GM19467 (cell line): ENCODE measurements around the gene DDX24.
"Not testable (repeated sequence)": the region's sequence is repeated elsewhere in the genome, so short reads cannot be mapped to it uniquely, and the experiment has no call there.

Experiments used
- ATAC-seq: cut with Tn5 transposase; IDR thresholded peaks from one replicate; pipeline ENCODE4 v1.9.1; 2021; ENCODE audit warnings: mild to moderate bottlenecking, moderate library complexity; ENCODE audit not compliant: unreplicated experiment

The DDX24 gene

DNA sequence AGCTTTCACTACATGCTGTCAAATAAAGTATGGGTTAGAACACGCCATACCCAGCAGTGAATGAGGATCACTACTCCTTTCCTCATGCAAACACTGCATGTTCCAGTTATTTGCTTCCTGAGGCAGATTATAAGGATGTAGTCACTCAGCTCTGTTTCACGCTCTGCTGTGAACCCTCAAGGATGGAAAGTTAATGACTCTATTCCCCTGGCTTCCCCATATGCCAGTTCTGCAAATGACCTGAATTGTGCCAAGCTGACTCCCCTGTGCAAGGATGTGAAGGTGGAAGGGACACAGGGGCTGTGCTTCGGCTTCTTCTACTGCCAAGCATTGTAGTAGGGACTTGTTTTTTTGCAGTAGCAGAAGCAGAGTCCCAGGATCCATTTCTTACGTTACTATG, 6.9 kb upstream of the DDX24 start:
- ATAC-seq = no peak

DNA sequence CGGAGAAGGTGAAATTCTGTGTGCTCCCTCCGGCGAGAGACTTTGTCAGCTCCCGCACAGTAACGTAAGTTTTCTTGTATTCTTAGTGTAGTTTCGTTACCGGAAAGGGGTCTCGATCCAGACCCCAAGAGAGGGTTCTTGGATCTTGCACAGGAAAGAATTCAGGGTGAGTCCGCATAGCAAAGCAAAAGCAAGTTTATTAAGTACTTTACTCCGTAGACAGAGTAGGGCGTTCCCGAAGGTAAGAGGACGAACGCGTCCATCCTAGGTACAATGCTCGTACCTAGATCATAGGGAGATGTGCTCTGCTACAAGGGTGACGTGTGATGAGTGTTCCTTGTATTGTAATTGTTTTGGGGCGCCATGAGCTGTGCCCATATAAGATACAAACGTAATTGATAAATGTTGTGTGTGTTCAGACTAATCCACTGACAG, 401 bp upstream of the DDX24 start:
- peak; percentile 16 for ATAC-seq

DNA sequence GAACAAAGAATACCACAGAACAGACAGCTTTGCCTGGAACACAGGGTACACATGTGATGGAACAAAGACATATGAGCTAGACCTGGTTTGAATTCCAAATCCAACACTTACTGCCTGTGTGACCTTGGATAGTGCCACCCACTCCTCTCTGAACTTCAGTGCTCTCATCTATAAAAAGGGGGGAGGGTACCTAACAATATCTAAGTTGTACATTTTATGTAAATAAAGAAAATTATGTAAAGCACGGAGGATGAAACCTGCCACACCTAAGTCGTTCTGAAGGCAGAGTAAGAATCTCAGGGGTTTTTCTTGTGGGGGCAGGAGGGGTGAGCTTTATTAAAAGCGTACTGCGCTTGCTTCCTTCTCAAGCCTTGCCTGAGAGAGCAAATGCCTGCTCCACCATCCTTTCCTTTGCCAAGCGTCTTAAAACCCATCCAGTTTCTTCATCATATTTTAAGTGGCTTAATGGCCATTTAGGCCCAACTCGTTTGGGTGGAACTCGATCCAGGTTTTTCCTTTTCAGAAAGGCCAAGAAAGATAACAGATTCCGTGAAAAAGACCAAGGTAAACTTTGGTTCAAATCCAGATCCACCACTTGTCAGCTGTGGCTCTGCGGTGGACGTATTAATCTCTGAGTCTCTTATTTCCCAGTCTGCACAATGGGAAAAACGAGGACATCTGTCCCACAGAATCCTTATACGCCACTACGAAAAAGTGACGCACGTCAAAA, 946 bp downstream of the DDX24 start:
- ATAC-seq = no peak

DNA sequence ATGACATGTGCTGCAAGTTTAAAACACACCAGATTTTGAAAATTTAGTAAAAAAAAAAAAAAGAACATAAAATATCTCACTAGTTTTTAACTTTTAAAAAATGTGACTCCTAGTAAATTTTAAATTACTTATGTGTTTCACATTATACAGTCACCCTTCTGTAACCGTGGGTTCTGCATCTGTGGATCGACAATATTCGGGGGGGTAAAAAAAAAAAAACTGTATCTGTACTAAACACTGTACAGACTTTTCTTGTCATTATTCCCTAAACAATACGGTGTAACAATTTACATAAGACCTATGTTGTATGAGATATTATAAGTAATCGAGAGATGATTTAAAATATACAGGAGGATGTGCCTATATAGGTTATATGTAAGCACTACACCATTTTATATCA, 3.2 kb downstream of the DDX24 start:
- ATAC-seq = no peak

DNA sequence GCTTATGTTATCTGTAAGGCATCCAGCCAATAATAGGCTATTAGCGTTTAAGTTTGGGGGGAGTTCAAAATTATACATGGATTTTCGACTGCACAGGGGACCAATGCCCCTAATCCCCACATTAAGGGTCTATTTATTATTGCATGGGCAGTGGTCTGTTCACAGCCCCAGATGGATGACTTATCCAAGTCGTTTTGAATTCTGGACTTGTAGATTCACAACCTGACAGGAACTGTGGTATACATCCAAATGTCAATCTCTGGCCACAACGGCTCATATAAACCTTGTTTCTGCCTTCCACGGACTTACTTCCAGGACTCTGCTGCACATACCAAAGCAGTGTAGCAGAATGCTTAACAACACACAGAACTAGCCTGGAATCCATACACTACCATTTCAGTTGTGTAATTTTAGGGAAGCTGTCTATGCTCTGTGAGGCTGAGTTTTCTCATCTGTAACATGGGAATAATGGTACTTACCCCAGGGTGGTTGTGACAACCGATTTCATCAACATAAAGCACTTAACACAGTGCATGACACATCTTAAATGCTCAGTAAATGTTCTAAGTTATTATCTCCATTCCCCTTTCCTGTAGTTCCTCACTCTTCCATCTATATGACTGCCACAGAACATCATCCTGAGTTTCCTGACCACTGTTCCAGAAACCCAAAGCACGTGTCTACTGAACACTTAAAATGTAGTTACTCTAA, 3.7 kb downstream of the DDX24 start:
- no peak for ATAC-seq

DNA sequence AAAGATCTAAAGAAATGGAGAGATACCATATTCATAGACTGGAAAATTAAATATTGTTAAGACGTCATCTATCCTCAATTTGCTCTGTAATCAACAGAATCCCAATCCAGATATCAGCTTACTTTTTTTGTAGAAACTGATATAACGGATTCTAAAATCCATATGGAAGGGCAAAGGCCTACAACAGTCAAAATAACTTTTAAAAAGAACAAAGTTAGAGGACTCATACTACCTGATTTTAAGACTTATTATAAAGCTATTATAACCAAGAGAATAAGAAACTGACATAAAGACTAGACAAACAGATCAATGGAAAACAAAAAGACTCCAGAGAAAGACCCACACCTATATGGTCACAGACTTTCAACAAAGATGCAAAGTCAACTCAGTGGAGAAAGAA, 6.0 kb downstream of the DDX24 start:
- ATAC-seq = no peak

DNA sequence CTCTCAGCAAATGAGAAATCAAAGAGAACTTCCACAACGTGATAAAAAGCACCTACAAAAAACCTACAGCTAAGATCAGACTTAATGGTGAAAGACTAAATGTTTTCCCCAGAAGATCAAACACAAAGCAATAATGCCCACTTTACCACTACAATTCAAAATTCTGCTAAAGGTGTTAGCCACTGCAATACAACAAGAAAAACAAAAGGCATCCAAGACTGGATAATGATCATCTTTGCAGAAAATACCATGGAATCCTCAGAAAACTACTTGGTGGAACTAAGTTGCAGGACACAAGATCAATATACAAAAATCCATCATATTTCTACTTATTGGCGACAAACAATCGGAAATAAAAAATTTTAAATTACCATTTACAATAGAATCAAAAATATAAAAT, 6.5 kb downstream of the DDX24 start:
- no peak for ATAC-seq

DNA sequence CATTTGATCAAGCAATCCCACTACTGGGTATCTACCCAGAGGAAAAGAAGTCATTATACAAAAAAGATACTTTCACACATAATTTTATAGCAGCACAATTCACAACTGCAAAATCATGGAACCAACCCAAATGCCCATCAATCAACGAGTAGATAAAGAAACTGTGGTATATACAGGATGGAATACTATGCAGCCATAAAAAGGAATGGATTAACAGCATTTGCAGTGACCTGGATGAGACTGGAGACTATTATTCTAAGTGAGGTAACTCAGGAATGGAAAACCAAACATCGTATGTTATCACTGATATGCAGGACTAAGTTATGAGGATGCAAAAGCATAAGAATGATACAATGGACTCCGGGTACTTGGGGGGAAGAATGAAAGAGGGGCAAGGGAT, 8.9 kb downstream of the DDX24 start:
- not testable (repeated sequence) for ATAC-seq

DNA sequence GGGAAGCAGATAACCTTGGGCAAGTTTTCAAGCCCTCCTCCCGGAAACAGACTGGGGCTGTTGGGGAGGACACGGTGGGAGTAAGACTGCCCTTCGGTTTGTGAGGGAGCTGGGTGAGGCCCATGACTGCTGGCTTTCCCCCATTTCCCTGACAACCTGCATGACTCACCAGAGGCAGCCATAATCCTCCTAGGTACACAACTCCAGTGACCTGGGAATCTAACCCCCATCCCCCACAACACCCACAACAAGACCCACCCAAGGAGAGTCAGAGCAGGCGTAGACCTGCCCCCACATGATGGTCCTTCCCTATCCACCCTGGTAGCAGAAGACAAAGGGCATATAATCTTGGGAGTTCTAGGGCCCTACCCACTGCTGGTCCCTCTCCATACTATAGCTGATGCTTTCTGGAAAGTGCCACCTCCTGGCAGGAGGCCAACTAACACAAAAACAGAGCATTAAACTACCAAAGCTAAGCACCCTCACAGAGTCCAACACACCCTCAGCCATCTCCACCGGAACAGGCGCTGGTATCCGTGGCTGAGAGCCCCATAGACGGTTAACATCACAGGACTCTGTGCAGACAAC, 14.8 kb downstream of the DDX24 start:
- no peak for ATAC-seq

DNA sequence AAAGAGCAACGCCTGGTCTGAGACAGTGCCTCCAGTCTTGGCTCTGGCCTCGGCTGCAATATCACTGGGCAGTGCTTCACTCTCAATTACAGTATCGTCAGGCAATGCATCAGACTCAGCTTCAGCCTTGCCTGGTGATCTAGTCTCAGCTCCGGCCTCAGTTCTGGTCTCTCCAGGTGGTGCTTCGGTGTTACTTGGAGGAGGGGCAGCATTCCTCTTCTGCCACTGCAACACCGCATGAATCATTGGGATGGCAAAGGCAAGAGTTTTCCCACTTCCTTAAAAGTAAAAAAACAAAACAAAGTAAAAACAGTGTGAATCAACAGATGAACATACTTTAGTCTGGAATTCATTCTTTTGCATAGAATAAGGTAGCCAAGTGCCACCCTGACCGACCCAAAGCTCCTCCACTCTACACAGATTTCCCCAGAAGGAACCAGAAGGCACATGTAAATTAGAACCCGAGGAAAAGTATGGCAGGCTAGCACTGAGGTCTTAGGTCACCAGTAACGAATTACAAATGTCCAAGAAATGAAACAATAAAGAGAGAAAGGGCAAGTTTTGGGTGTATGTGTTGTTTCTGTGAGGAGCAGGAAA, 18.6 kb downstream of the DDX24 start:
- no peak for ATAC-seq

DNA sequence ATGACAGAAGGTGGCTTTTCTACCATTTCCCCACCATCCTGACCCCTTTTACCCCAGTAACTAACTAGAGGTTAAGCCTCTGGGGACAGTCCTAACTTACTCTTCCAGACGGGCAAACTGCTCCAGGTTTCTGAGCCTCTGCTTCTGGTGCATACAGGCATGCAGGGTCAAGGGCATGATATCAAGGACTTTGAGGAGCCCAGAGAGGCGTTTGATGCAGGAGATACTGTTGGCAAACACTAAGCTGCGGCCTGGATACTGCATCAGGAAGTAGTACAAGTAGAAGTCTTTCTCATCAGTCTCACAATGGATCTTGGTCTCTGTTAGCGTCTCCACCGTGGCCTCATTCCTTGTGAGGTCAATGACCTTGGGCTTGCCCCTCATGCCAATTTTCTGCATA, 21.0 kb downstream of the DDX24 start:
- no peak for ATAC-seq

DNA sequence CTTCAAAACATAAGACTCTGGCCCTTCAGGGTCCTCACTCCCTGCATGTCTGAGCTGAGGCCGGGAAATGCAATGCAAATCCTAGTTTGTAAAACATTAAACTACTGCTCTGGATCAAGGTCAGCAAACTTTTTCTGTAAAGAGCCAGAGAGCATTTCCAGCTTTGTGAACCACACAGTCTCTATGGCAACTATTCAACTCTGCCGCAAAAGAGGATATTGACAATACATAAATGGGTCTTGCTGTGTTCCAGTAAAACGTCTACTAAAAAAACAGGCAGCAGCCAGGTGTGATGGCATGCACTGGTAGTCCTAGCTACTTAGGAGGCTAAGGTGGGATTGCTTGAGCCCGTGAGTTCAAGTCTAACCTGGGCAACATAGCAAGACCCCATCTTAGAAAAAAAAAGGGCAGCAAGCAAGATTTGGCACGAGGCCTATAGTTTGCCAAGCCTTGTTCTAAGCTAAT, 22.3 kb downstream of the DDX24 start:
- ATAC-seq = no peak

DNA sequence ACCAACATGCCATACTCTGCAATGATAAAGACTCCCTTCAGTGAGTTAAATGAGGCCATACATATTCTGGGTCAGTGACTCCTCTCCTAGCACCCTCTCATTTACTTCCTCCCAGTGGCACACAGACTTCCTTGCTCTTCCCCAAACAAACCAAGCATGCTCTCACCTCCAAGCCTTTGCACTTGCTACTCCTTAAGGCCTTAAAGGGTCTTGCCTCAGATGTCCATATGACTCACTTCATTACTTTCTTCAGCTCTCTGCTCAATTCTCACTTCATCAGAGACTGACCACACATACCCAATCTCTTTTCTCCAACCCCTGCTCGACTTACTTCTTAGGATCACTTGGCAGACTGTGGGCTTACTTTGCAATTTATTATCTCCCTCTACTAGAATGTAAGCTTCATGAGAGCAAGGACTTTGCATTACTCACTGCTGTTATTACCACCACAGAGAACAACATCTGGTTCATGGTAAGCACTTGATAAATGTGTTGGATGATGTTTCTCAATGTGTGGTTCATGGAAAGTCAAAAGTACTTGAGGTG, 22.8 kb downstream of the DDX24 start:
- ATAC-seq = no peak

DNA sequence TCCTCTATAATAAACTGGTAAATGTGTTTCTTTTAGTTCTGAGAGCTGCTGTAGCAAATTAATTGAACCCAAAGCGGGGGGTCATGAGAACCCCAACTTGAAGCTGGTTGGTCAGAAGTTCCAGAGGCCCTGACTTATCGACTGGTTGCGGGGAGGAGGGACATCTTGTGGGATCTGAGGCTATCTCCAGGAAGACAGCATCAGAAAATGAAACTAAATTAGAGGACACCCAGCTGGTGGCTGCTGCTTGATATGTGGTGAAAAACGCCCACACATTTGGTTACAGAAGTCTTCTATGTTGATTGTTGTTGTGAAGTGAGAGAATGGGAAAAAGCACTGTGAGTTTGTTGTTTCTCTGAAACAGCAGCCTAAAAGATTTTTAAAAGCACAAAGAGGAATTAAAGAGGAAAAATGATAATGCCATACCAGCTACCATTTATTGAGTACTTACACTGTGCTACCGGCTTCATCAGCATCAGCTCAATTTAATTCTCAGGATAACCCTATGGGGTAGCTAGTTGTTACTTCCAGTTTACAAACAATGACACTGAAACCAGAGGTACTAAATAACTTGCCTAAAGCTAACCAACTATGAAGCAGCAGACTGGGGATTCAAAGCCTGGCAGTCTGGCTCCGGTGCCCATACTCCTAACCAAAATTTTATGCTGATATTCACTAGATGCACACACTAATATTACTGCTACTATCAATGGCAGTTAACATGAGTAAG, 24.3 kb downstream of the DDX24 start:
- ATAC-seq = peak; percentile 52

DNA sequence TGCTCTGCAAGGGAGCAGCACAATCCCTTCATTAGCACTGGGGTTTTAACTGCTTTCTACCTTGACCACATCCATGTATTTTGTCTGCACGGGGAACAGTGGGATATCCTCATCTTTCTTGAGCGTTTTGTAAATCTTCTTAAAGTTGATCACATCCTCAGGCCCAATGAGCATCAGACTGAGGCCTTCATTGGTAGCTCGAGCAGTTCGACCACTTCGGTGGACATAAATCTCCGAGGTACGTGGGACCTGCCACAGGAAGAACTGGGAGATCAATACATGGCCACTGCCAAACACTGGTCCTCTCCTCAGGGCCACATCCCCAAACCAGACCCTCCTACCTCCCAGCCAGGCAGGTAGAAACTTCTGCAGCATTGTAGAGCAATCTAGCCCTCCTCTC, 26.1 kb downstream of the DDX24 start:
- ATAC-seq = no peak

DNA sequence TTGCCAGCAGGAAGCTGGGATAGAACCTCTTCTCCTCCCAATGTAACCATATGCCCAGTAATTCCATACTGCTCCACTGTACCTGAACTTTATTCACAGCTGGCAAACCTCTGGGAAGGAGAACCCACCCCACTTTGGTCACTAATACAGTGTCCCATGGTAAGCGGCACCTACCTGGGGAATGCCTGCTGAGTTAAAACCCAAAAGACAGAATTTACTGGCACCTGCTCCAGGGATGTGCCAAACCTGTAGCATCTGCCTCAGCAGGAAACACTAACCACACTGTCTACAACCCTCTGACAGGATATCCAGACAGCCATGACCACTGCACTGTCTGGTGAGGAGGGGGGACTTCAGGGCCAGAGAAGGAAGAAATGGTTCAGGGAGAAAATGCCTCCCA, 26.6 kb downstream of the DDX24 start:
- no peak for ATAC-seq

DNA sequence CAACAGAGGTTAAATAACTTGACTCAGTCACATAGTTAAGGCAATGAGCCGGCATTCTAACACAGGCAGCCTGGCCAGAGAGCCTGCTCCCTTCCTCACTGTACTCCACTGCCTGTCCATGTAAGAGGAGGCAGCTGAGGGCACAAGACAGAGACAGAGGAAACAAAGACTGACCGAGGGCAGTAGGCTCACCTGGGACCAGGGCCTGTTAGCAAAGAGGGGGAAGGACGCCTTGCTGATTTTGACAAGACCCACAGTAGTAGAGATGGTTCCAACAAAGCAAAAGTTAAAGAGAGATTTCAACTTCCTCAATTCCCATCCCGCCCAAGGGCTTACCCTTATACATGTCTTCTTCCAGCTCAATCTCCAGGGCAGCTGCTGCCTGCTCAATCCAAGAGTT, 28.3 kb downstream of the DDX24 start:
- ATAC-seq = no peak

DNA sequence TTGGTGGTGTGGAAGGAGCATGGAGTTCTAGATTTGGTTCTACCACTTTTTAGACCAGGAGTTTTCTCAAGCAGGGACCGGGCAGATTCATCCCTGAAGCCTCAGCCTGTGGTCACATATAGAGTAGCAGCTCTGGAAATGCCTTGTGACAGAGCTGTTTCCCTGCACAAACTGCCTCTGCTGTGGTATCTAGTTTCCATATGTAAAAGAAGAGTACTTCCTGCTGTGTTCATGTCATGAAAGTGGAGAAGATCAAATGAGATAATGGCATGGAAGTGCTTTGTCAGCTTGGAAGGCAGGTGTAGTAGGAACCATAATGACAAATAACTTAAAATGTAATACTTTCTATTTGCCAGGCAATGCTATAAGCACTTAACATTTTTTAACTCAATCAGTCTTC, 28.8 kb downstream of the DDX24 start:
- ATAC-seq = no peak

DNA sequence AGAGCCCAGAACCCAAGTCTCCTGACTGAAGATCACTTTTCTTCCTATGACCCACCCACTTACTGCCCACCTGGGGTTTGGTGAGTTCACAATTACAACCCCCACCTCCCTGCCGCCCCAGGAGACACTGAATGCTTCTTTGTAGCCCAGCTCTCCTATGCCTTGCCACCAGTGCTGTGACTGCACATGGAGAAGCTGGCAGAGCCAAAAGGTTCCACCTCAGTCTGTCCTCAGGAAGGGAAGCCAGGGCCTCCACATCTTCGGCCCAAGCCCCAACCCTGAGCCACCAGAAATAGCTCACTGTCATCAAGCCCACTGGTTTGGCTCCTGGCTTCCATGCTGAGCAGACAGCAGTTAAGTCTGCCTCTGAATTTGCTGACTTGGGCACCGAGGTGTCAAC, 29.2 kb downstream of the DDX24 start:
- no peak for ATAC-seq

DNA sequence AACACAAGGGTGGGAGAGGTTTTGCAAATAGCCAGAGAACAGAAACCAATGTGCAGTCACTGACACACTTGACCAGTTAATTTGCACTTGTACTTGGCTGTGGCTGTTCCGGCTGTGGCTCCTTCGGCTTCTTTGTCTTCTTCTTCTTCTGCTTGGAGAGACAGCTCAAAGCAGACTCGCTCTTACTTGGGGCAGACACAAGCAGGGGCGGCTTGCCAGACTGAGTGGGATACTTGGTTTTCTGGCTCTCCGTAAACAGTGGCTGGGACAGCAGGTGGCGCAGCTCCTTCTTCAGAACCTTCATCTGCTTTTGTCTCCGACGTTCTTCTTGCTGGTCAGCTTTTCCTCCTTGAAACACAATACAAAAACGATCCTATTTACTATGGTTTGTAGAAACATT, 29.9 kb downstream of the DDX24 start:
- no peak for ATAC-seq
